GM18861 (cell line): ENCODE measurements around the gene OR56B4.
"Not testable (repeated sequence)": the region's sequence is repeated elsewhere in the genome, so short reads cannot be mapped to it uniquely, and the experiment has no call there.

ENCODE experiments used
- ATAC-seq: cut with Tn5 transposase; IDR thresholded peaks from one replicate; pipeline ENCODE4 v1.9.1; 2021; ENCODE audit not compliant: unreplicated experiment

Gene OR56B4

GRCh38 chr11:6107384-6107783 lies at the start of gene OR56B4:
TSS of gene OR56B4 (plus strand) at chr11:6107684. CDS start at chr11:6107779, 95 bp downstream.
- ATAC-seq = not testable (repeated sequence)

- no peak for ATAC-seq
These were observed 46.0 kb upstream of the OR56B4 start for GRCh38 chr11:6061475-6061874.

- ATAC-seq = no peak
These were observed 44.7 kb upstream of the OR56B4 start for GRCh38 chr11:6062691-6063358.

- ATAC-seq = no peak
These were observed 40.0 kb upstream of the OR56B4 start for GRCh38 chr11:6067502-6067901.

- not testable (repeated sequence) for ATAC-seq
These were observed 31.0 kb upstream of the OR56B4 start for GRCh38 chr11:6076443-6076842.

- ATAC-seq = no peak
These were observed 29.8 kb upstream of the OR56B4 start for GRCh38 chr11:6077723-6078122.

GRCh38 chr11:6079463-6079862 lies 28.0 kb upstream of the OR56B4 start:
- no peak for ATAC-seq

- no peak for ATAC-seq
These were observed 24.4 kb upstream of the OR56B4 start for GRCh38 chr11:6083129-6083528.

- ATAC-seq = no peak
These were observed 22.9 kb upstream of the OR56B4 start for GRCh38 chr11:6084587-6084986.

- no peak for ATAC-seq
These were observed 13.3 kb upstream of the OR56B4 start for GRCh38 chr11:6094186-6094585.

GRCh38 chr11:6095798-6096197 lies 11.7 kb upstream of the OR56B4 start:
- no peak for ATAC-seq

- ATAC-seq = no peak
These were observed 11.1 kb upstream of the OR56B4 start for GRCh38 chr11:6096417-6096816.

GRCh38 chr11:6099577-6099976 lies 7.9 kb upstream of the OR56B4 start:
- no peak for ATAC-seq

- no peak for ATAC-seq
These were observed 2.5 kb downstream of the OR56B4 start for GRCh38 chr11:6110011-6110410.

GRCh38 chr11:6111673-6112072 lies 4.2 kb downstream of the OR56B4 start:
- ATAC-seq = no peak

GRCh38 chr11:6116638-6117037 lies 9.2 kb downstream of the OR56B4 start:
- ATAC-seq = no peak

- ATAC-seq = no peak
These were observed 16.8 kb downstream of the OR56B4 start for GRCh38 chr11:6124245-6124644.

- no peak for ATAC-seq
These were observed 20.4 kb downstream of the OR56B4 start for GRCh38 chr11:6127881-6128280.

- no peak for ATAC-seq
These were observed 21.5 kb downstream of the OR56B4 start for GRCh38 chr11:6129011-6129410.

- no peak for ATAC-seq
These were observed 22.2 kb downstream of the OR56B4 start for GRCh38 chr11:6129635-6130034.

- ATAC-seq = no peak
These were observed 24.9 kb downstream of the OR56B4 start for GRCh38 chr11:6132431-6132830.

GRCh38 chr11:6135936-6136335 lies 28.5 kb downstream of the OR56B4 start:
- not testable (repeated sequence) for ATAC-seq

GRCh38 chr11:6142936-6143335 lies 35.5 kb downstream of the OR56B4 start:
- no peak for ATAC-seq
